ENCODE data around the gene IQSEC2.

DNA sequence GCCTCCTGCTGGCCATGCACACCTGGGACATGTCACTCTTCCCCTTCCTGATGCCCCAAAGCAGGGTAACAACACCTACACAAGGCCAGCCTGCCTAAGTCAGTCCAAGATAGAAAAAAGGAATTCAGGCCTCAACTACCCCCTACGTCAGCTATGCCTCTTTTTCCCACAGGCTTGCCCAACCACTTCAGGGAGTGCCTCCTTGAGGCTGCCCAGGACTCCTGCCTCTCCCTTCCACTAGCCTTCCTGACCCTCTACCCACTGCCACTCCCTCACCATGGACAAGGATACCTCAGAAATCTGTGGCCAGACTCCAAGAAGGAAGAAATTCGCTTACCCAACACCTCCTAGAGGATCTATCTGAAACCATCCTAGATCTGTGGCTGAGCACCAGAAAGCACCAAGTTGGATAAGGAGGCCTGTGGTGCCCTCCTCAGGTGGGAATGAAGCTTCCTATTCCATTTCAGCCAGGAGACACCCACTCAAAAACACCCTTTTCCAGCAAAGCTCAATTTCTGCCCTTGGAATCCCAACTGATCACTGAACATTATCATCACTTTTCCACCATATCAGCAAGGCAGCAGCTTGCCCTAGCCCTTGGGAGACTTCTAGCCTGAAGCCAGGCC lies 58.2 kb downstream of the IQSEC2 start:
- TF ChIP-seq, protein P1, sequence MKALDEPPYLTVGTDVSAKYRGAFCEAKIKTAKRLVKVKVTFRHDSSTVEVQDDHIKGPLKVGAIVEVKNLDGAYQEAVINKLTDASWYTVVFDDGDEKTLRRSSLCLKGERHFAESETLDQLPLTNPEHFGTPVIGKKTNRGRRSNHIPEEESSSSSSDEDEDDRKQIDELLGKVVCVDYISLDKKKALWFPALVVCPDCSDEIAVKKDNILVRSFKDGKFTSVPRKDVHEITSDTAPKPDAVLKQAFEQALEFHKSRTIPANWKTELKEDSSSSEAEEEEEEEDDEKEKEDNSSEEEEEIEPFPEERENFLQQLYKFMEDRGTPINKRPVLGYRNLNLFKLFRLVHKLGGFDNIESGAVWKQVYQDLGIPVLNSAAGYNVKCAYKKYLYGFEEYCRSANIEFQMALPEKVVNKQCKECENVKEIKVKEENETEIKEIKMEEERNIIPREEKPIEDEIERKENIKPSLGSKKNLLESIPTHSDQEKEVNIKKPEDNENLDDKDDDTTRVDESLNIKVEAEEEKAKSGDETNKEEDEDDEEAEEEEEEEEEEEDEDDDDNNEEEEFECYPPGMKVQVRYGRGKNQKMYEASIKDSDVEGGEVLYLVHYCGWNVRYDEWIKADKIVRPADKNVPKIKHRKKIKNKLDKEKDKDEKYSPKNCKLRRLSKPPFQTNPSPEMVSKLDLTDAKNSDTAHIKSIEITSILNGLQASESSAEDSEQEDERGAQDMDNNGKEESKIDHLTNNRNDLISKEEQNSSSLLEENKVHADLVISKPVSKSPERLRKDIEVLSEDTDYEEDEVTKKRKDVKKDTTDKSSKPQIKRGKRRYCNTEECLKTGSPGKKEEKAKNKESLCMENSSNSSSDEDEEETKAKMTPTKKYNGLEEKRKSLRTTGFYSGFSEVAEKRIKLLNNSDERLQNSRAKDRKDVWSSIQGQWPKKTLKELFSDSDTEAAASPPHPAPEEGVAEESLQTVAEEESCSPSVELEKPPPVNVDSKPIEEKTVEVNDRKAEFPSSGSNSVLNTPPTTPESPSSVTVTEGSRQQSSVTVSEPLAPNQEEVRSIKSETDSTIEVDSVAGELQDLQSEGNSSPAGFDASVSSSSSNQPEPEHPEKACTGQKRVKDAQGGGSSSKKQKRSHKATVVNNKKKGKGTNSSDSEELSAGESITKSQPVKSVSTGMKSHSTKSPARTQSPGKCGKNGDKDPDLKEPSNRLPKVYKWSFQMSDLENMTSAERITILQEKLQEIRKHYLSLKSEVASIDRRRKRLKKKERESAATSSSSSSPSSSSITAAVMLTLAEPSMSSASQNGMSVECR (CRISPR knock-in tag; IDR thresholded peaks at IDR 0.05; ENCODE audit: borderline replicate concordance): no peak
- TF ChIP-seq, protein P2, sequence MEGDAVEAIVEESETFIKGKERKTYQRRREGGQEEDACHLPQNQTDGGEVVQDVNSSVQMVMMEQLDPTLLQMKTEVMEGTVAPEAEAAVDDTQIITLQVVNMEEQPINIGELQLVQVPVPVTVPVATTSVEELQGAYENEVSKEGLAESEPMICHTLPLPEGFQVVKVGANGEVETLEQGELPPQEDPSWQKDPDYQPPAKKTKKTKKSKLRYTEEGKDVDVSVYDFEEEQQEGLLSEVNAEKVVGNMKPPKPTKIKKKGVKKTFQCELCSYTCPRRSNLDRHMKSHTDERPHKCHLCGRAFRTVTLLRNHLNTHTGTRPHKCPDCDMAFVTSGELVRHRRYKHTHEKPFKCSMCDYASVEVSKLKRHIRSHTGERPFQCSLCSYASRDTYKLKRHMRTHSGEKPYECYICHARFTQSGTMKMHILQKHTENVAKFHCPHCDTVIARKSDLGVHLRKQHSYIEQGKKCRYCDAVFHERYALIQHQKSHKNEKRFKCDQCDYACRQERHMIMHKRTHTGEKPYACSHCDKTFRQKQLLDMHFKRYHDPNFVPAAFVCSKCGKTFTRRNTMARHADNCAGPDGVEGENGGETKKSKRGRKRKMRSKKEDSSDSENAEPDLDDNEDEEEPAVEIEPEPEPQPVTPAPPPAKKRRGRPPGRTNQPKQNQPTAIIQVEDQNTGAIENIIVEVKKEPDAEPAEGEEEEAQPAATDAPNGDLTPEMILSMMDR (IDR thresholded peaks at IDR 0.05): no peak
- TF ChIP-seq ESRRA (CRISPR knock-in tag; IDR thresholded peaks at IDR 0.05; ENCODE audit: borderline replicate concordance) (no peak), ZNF671 (CRISPR knock-in tag; IDR thresholded peaks at IDR 0.05) (no peak), NR2C2 (CRISPR knock-in tag; IDR thresholded peaks at IDR 0.05) (no peak), ELF4 (CRISPR knock-in tag; IDR thresholded peaks at IDR 0.05; ENCODE audit: low read depth) (no peak), SP1 (CRISPR knock-in tag; conservative IDR thresholded peaks at IDR 0.05) (no peak), MYBL2 (CRISPR knock-in tag; IDR thresholded peaks at IDR 0.05) (no peak), RELA (CRISPR knock-in tag; IDR thresholded peaks at IDR 0.05; ENCODE audit: borderline replicate concordance) (no peak)
- TF ChIP-seq, protein P3, sequence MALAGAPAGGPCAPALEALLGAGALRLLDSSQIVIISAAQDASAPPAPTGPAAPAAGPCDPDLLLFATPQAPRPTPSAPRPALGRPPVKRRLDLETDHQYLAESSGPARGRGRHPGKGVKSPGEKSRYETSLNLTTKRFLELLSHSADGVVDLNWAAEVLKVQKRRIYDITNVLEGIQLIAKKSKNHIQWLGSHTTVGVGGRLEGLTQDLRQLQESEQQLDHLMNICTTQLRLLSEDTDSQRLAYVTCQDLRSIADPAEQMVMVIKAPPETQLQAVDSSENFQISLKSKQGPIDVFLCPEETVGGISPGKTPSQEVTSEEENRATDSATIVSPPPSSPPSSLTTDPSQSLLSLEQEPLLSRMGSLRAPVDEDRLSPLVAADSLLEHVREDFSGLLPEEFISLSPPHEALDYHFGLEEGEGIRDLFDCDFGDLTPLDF (CRISPR knock-in tag; IDR thresholded peaks at IDR 0.05): no peak
- TF ChIP-seq, protein P4, sequence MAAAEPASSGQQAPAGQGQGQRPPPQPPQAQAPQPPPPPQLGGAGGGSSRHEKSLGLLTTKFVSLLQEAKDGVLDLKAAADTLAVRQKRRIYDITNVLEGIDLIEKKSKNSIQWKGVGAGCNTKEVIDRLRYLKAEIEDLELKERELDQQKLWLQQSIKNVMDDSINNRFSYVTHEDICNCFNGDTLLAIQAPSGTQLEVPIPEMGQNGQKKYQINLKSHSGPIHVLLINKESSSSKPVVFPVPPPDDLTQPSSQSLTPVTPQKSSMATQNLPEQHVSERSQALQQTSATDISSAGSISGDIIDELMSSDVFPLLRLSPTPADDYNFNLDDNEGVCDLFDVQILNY (CRISPR knock-in tag; IDR thresholded peaks at IDR 0.05): no peak
- TF ChIP-seq, protein P5, sequence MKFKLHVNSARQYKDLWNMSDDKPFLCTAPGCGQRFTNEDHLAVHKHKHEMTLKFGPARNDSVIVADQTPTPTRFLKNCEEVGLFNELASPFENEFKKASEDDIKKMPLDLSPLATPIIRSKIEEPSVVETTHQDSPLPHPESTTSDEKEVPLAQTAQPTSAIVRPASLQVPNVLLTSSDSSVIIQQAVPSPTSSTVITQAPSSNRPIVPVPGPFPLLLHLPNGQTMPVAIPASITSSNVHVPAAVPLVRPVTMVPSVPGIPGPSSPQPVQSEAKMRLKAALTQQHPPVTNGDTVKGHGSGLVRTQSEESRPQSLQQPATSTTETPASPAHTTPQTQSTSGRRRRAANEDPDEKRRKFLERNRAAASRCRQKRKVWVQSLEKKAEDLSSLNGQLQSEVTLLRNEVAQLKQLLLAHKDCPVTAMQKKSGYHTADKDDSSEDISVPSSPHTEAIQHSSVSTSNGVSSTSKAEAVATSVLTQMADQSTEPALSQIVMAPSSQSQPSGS (CRISPR knock-in tag; IDR thresholded peaks at IDR 0.05; ENCODE audit: borderline replicate concordance, low read depth): no peak
- TF ChIP-seq, protein P6, sequence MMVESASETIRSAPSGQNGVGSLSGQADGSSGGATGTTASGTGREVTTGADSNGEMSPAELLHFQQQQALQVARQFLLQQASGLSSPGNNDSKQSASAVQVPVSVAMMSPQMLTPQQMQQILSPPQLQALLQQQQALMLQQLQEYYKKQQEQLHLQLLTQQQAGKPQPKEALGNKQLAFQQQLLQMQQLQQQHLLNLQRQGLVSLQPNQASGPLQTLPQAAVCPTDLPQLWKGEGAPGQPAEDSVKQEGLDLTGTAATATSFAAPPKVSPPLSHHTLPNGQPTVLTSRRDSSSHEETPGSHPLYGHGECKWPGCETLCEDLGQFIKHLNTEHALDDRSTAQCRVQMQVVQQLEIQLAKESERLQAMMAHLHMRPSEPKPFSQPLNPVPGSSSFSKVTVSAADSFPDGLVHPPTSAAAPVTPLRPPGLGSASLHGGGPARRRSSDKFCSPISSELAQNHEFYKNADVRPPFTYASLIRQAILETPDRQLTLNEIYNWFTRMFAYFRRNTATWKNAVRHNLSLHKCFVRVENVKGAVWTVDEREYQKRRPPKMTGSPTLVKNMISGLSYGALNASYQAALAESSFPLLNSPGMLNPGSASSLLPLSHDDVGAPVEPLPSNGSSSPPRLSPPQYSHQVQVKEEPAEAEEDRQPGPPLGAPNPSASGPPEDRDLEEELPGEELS (CRISPR knock-in tag; IDR thresholded peaks at IDR 0.05): no peak
- TF ChIP-seq, protein P7, sequence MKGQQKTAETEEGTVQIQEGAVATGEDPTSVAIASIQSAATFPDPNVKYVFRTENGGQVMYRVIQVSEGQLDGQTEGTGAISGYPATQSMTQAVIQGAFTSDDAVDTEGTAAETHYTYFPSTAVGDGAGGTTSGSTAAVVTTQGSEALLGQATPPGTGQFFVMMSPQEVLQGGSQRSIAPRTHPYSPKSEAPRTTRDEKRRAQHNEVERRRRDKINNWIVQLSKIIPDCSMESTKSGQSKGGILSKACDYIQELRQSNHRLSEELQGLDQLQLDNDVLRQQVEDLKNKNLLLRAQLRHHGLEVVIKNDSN (CRISPR knock-in tag; IDR thresholded peaks at IDR 0.05): no peak
